HG02973 (cell line): ENCODE measurements around the gene THSD4.

ENCODE experiments used
- ATAC-seq: cut with Tn5 transposase; IDR thresholded peaks from one replicate; pipeline ENCODE4 v1.9.1; 2021; ENCODE audit warnings: moderate library complexity; ENCODE audit not compliant: unreplicated experiment

THSD4 gene

GRCh38 chr15:71599418-71600151, 484.3 kb downstream of the THSD4 start:
- no peak for ATAC-seq

- no peak for ATAC-seq
Observed at GRCh38 chr15:71600237-71600636, 485.0 kb downstream of the THSD4 start.

GRCh38 chr15:71601038-71601834, 486.0 kb downstream of the THSD4 start:
- no peak for ATAC-seq

- no peak for ATAC-seq
Observed at GRCh38 chr15:71603379-71603778, 488.1 kb downstream of the THSD4 start.

- ATAC-seq, result no peak
Observed at GRCh38 chr15:71607383-71607782, 492.1 kb downstream of the THSD4 start.

GRCh38 chr15:71610728-71611552, 495.7 kb downstream of the THSD4 start:
- ATAC-seq, result no peak

- ATAC-seq, result no peak
Observed at GRCh38 chr15:71611553-71612396, 496.5 kb downstream of the THSD4 start.

GRCh38 chr15:71612397-71612722, 497.1 kb downstream of the THSD4 start:
- ATAC-seq, result no peak

GRCh38 chr15:71612869-71613268, 497.6 kb downstream of the THSD4 start:
- ATAC-seq, result no peak

- no peak for ATAC-seq
Observed at GRCh38 chr15:71623111-71623510, 507.8 kb downstream of the THSD4 start.

- no peak for ATAC-seq
Observed at GRCh38 chr15:71626596-71627088, 511.4 kb downstream of the THSD4 start.

- ATAC-seq, result no peak
Observed at GRCh38 chr15:71627188-71627587, 511.9 kb downstream of the THSD4 start.

GRCh38 chr15:71627604-71628003, 512.3 kb downstream of the THSD4 start:
- ATAC-seq, result no peak

- no peak for ATAC-seq
Observed at GRCh38 chr15:71628988-71629770, 513.9 kb downstream of the THSD4 start.

GRCh38 chr15:71629781-71630474, 514.7 kb downstream of the THSD4 start:
- ATAC-seq, result no peak

- ATAC-seq, result no peak
Observed at GRCh38 chr15:71630475-71630809, 515.2 kb downstream of the THSD4 start.

- no peak for ATAC-seq
Observed at GRCh38 chr15:71632576-71633195, 517.4 kb downstream of the THSD4 start.

GRCh38 chr15:71634820-71635560, 519.7 kb downstream of the THSD4 start:
- ATAC-seq, result no peak
